ENCODE results near the gene PIGW. TPM values are rescaled to one million over a fixed set of nuclear protein-coding genes. Genes with fewer than 3 reads are reported as not detected.
"Not testable (repeated sequence)": the region's sequence is repeated elsewhere in the genome, so short reads cannot be mapped to it uniquely, and the experiment has no call there.

The PIGW gene
- total RNA-seq, 1 experiment from 2014 or later, result 6.7 TPM

DNA sequence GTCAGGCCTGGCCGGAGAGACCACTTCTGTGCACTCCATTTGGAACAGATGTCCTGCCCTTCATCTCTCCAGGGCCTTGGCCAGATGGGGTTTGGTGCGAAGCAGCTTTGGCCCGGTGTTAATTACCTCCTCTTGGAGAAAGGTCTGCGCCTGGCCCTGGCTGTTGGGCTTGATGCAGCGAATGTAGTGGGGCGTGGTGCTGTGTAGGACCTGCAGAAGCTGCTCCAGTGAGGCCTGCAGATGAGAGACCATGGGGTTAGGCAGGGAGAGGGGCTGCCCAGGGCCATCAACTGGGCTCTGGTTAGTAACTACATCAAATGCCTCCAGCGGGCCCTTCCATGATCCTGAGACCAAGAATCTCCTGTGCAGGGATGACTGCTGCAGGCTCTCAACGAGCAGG lies 29.6 kb upstream of the PIGW start:
- Histone ChIP-seq H3K36me3 (ENCODE audit: insufficient read depth, low read length) (peaks cover 16% of the 10 kb centered on the region; the same call in 1 of the 2 replicates), H2AFZ (ENCODE audit: low read length) (no peak overlapping the region), H3K9me3 (ENCODE audit: low read length) (no peaks in the 10 kb centered on the region), H3K4me3 (ENCODE audit: low read length) (no peak overlapping the region), H3K4me2 (ENCODE audit: low read depth, low read length, poor library complexity, severe bottlenecking) (no peak overlapping the region), H3K27ac (ENCODE audit: low read length) (no peak overlapping the region), H3K27me3 (ENCODE audit: low read length) (no peaks in the 10 kb centered on the region), H3K4me1 (ENCODE audit: low read length) (no peaks in the 10 kb centered on the region), H3K9ac (ENCODE audit: low read length) (no peak overlapping the region), H4K20me1 (ENCODE audit: insufficient read depth, low read depth, low read length) (no peaks in the 10 kb centered on the region), H3K9me2 (replicated peaks; ENCODE audit: insufficient read depth, low read length) (no peaks in the 10 kb centered on the region), H3K79me2 (ENCODE audit: low read length) (no peaks in the 10 kb centered on the region)
- DNase-seq, result no peak

DNA sequence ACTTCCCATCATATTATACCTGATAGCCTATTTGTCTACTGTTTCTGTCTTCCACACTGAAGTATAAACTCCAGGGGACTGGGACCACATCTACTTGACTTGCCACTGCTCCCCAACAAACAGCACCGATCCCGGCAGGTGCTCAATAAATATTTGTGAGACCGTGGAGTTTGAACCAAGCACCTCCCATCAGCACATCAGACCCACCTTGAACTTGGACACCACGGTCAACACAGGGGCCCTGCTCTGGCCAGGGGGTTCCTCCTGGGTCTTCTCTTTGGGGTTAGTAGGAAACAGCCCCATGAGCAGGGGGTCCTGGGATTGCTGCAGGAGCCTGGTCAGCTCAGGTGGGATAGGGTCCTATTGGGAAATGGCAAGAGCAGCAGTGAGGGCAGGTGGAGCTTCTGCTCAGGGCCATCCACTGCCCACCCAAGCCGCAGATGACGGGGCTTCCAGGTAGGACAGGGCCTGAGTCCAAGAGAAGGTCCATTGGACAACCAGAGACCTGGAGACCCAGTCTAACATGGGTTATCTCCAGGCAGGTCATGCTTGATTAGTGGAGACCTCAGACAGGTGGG lies 28.4 kb upstream of the PIGW start:
- H3K79me2 ChIP-seq (ENCODE audit: low read length), result no peaks in the 10 kb centered on the region
- no peaks in the 10 kb centered on the region for H3K4me1 ChIP-seq (ENCODE audit: low read length)
- H3K9me2 ChIP-seq (replicated peaks; ENCODE audit: insufficient read depth, low read length), result no peaks in the 10 kb centered on the region
- no peak overlapping the region for H3K27ac ChIP-seq (ENCODE audit: low read length)
- no peak overlapping the region for H3K9ac ChIP-seq (ENCODE audit: low read length)
- no peak overlapping the region for H3K4me2 ChIP-seq (ENCODE audit: low read depth, low read length, poor library complexity, severe bottlenecking)
- no peak for DNase-seq
- H3K36me3 ChIP-seq (ENCODE audit: insufficient read depth, low read length), result peaks cover 12% of the 10 kb centered on the region; the same call in 1 of the 2 replicates
- no peaks in the 10 kb centered on the region for H4K20me1 ChIP-seq (ENCODE audit: insufficient read depth, low read depth, low read length)
- no peaks in the 10 kb centered on the region for H3K9me3 ChIP-seq (ENCODE audit: low read length)
- H3K4me3 ChIP-seq (ENCODE audit: low read length), result no peak overlapping the region
- no peaks in the 10 kb centered on the region for H3K27me3 ChIP-seq (ENCODE audit: low read length)
- no peak overlapping the region for H2AFZ ChIP-seq (ENCODE audit: low read length)

GRCh38 chr17:36506831-36507230 lies 28.0 kb upstream of the PIGW start:
- Histone ChIP-seq H3K9ac (ENCODE audit: low read length) (no peak overlapping the region), H3K27me3 (ENCODE audit: low read length) (no peaks in the 10 kb centered on the region), H3K4me1 (ENCODE audit: low read length) (no peaks in the 10 kb centered on the region), H3K9me3 (ENCODE audit: low read length) (no peaks in the 10 kb centered on the region), H3K27ac (ENCODE audit: low read length) (no peak overlapping the region), H3K36me3 (ENCODE audit: insufficient read depth, low read length) (peaks cover 12% of the 10 kb centered on the region; the same call in 1 of the 2 replicates), H2AFZ (ENCODE audit: low read length) (no peak overlapping the region), H3K9me2 (replicated peaks; ENCODE audit: insufficient read depth, low read length) (no peaks in the 10 kb centered on the region), H3K4me3 (ENCODE audit: low read length) (no peak overlapping the region), H3K4me2 (ENCODE audit: low read depth, low read length, poor library complexity, severe bottlenecking) (no peak overlapping the region), H3K79me2 (ENCODE audit: low read length) (no peaks in the 10 kb centered on the region), H4K20me1 (ENCODE audit: insufficient read depth, low read depth, low read length) (no peaks in the 10 kb centered on the region)
- DNase-seq, result no peak

GRCh38 chr17:36507266-36507665 lies 27.5 kb upstream of the PIGW start:
- Histone ChIP-seq H3K27me3 (ENCODE audit: low read length) (no peaks in the 10 kb centered on the region), H3K27ac (ENCODE audit: low read length) (no peak overlapping the region), H3K4me2 (ENCODE audit: low read depth, low read length, poor library complexity, severe bottlenecking) (no peak overlapping the region), H4K20me1 (ENCODE audit: insufficient read depth, low read depth, low read length) (no peaks in the 10 kb centered on the region), H3K36me3 (ENCODE audit: insufficient read depth, low read length) (peaks cover 12% of the 10 kb centered on the region; the same call in 1 of the 2 replicates), H3K9me2 (replicated peaks; ENCODE audit: insufficient read depth, low read length) (no peaks in the 10 kb centered on the region), H2AFZ (ENCODE audit: low read length) (no peak overlapping the region), H3K9ac (ENCODE audit: low read length) (no peak overlapping the region), H3K4me3 (ENCODE audit: low read length) (no peak overlapping the region), H3K9me3 (ENCODE audit: low read length) (no peaks in the 10 kb centered on the region), H3K79me2 (ENCODE audit: low read length) (no peaks in the 10 kb centered on the region), H3K4me1 (ENCODE audit: low read length) (no peaks in the 10 kb centered on the region)
- DNase-seq, result no peak

DNA sequence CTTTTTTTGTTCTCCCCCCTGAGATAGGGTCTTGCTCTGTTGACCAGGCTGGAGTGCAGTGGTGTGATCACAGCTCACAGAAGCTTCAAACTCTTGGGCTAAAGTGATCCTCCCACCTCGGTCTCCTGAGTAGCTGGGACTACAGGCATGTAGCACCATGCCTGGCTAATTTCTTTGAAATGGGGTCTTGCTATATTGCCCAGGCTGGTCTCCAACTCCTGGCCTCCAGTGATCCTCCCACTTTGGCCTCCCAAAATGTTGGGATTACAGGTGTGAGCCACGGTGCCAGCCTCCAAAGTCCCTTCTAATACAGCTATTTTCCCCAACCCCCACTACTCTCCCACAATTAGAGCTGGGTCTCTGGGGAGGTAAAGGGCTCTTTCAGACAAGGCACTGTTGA lies 26.3 kb upstream of the PIGW start:
- H3K79me2 ChIP-seq (ENCODE audit: low read length); H3K36me3 ChIP-seq (ENCODE audit: insufficient read depth, low read length); H3K4me2 ChIP-seq (ENCODE audit: low read depth, low read length, poor library complexity, severe bottlenecking); H3K9me2 ChIP-seq (replicated peaks; ENCODE audit: insufficient read depth, low read length); H2AFZ ChIP-seq (ENCODE audit: low read length); H4K20me1 ChIP-seq (ENCODE audit: insufficient read depth, low read depth, low read length); H3K4me1 ChIP-seq (ENCODE audit: low read length); H3K27me3 ChIP-seq (ENCODE audit: low read length); H3K4me3 ChIP-seq (ENCODE audit: low read length); H3K9me3 ChIP-seq (ENCODE audit: low read length); H3K9ac ChIP-seq (ENCODE audit: low read length); H3K27ac ChIP-seq (ENCODE audit: low read length); DNase-seq: not testable (repeated sequence)

GRCh38 chr17:36509272-36509985 lies 25.4 kb upstream of the PIGW start:
- Histone ChIP-seq H2AFZ (ENCODE audit: low read length) (no peak overlapping the region), H3K27me3 (ENCODE audit: low read length) (no peaks in the 10 kb centered on the region), H3K4me1 (ENCODE audit: low read length) (no peaks in the 10 kb centered on the region), H3K9ac (ENCODE audit: low read length) (no peak overlapping the region), H3K36me3 (ENCODE audit: insufficient read depth, low read length) (peaks cover 6% of the 10 kb centered on the region; the same call in 1 of the 2 replicates), H3K9me2 (replicated peaks; ENCODE audit: insufficient read depth, low read length) (no peaks in the 10 kb centered on the region), H3K4me2 (ENCODE audit: low read depth, low read length, poor library complexity, severe bottlenecking) (no peak overlapping the region), H3K4me3 (ENCODE audit: low read length) (no peak overlapping the region), H3K27ac (ENCODE audit: low read length) (no peak overlapping the region), H3K9me3 (ENCODE audit: low read length) (no peaks in the 10 kb centered on the region), H4K20me1 (ENCODE audit: insufficient read depth, low read depth, low read length) (no peaks in the 10 kb centered on the region), H3K79me2 (ENCODE audit: low read length) (no peaks in the 10 kb centered on the region)
- DNase-seq, result no peak

DNA sequence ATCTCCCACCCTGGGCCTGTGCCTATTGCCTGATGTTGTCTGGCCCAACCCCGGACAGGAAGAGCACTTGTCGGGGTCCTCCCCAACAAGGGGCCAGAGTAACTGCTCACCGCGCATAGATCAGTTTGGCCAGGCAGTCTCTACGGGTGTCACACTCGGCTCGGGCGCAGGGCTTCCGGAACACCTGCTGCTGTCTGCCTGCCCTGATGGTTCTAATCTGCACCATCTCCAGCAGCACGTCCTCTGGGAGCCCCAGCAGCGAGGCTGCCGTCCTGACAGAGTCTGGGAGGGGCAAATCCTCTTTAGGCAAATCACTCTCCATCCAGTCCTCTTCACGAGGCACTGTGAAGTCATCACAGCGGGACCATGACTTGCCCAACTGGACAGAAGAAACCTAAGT lies 24.2 kb upstream of the PIGW start:
- H3K27ac ChIP-seq (ENCODE audit: low read length), result no peak overlapping the region
- DNase-seq, result no peak
- H4K20me1 ChIP-seq (ENCODE audit: insufficient read depth, low read depth, low read length), result no peaks in the 10 kb centered on the region
- no peaks in the 10 kb centered on the region for H3K9me3 ChIP-seq (ENCODE audit: low read length)
- no peak overlapping the region for H3K4me3 ChIP-seq (ENCODE audit: low read length)
- H3K9me2 ChIP-seq (replicated peaks; ENCODE audit: insufficient read depth, low read length), result no peaks in the 10 kb centered on the region
- H3K4me1 ChIP-seq (ENCODE audit: low read length), result no peaks in the 10 kb centered on the region
- H3K9ac ChIP-seq (ENCODE audit: low read length), result no peak overlapping the region
- no peaks in the 10 kb centered on the region for H3K79me2 ChIP-seq (ENCODE audit: low read length)
- no peaks in the 10 kb centered on the region for H3K27me3 ChIP-seq (ENCODE audit: low read length)
- H3K36me3 ChIP-seq (ENCODE audit: insufficient read depth, low read length), result peaks cover 8% of the 10 kb centered on the region; the same call in 1 of the 2 replicates
- no peak overlapping the region for H2AFZ ChIP-seq (ENCODE audit: low read length)
- no peak overlapping the region for H3K4me2 ChIP-seq (ENCODE audit: low read depth, low read length, poor library complexity, severe bottlenecking)

- Histone ChIP-seq H3K27ac (ENCODE audit: low read length) (no peak overlapping the region), H3K9me2 (replicated peaks; ENCODE audit: insufficient read depth, low read length) (no peaks in the 10 kb centered on the region), H2AFZ (ENCODE audit: low read length) (no peak overlapping the region), H3K9me3 (ENCODE audit: low read length) (no peaks in the 10 kb centered on the region), H3K9ac (ENCODE audit: low read length) (no peak overlapping the region), H3K79me2 (ENCODE audit: low read length) (no peaks in the 10 kb centered on the region), H3K4me3 (ENCODE audit: low read length) (no peak overlapping the region), H3K27me3 (ENCODE audit: low read length) (no peaks in the 10 kb centered on the region), H3K36me3 (ENCODE audit: insufficient read depth, low read length) (peaks cover 8% of the 10 kb centered on the region; the same call in 1 of the 2 replicates), H3K4me2 (ENCODE audit: low read depth, low read length, poor library complexity, severe bottlenecking) (no peak overlapping the region), H4K20me1 (ENCODE audit: insufficient read depth, low read depth, low read length) (no peaks in the 10 kb centered on the region), H3K4me1 (ENCODE audit: low read length) (no peaks in the 10 kb centered on the region)
- no peak for DNase-seq
Measured at GRCh38 chr17:36511216-36511615, 23.6 kb upstream of the PIGW start.

Measured in Karpas-422 (cell line).